Keratinocyte (primary cell): ENCODE data around the gene MARCHF3.

Source experiments
- EZH2 ChIP-seq: IDR thresholded peaks from one replicate; pipeline ENCODE4 v1.6.1; 2012; ENCODE audit warnings: inconsistent platforms, mild to moderate bottlenecking, low read length, moderate library complexity
- TF ChIP-seq, protein P1 (sequence below), 3 experiments: IDR thresholded peaks in 1 of 3; conservative IDR thresholded peaks in 1 of 3; optimal IDR thresholded peaks in 1 of 3; 2 replicates in 2 of 3; 3 replicates in 1 of 3; pipeline versions ENCODE3 to v1.5.1; 2011; ENCODE audit warnings: low read length in 3 of 3, mild to moderate bottlenecking in 3 of 3, moderate library complexity in 2 of 3, control low read depth in 1 of 3, inconsistent platforms in 1 of 3; ENCODE audit not compliant: insufficient read depth in 2 of 3; ENCODE audit errors: extremely low read depth in 1 of 3

DNA sequence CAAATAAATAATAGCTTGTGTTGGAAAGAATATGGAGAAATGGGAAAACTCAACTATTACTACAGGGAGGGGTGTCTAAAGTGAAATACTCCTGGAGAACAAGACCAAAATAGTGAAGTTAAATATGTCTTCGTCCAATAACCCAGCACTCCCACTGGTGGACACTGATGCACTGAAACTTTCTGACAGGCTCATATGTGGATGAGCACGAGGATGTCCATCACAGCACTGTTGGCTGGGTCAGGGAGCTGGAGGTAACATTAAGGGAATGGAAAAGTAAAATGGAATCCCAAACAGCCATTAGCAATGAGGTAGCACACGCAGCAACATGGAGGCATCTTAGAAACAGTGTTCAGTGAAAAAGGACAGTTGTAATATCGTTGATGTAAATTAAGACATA lies 167.0 kb downstream of the MARCHF3 start:
- TF ChIP-seq, protein P1, sequence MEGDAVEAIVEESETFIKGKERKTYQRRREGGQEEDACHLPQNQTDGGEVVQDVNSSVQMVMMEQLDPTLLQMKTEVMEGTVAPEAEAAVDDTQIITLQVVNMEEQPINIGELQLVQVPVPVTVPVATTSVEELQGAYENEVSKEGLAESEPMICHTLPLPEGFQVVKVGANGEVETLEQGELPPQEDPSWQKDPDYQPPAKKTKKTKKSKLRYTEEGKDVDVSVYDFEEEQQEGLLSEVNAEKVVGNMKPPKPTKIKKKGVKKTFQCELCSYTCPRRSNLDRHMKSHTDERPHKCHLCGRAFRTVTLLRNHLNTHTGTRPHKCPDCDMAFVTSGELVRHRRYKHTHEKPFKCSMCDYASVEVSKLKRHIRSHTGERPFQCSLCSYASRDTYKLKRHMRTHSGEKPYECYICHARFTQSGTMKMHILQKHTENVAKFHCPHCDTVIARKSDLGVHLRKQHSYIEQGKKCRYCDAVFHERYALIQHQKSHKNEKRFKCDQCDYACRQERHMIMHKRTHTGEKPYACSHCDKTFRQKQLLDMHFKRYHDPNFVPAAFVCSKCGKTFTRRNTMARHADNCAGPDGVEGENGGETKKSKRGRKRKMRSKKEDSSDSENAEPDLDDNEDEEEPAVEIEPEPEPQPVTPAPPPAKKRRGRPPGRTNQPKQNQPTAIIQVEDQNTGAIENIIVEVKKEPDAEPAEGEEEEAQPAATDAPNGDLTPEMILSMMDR (optimal IDR thresholded peaks at IDR 0.05 in 1 of 3, IDR thresholded peaks at IDR 0.05 in 1 of 3, conservative IDR thresholded peaks at IDR 0.05 in 1 of 3; ENCODE audit: extremely low read depth in 1 of 3, insufficient read depth in 2 of 3, low read length in 3 of 3), result no peak
- TF ChIP-seq EZH2, result no peak
